Measurements from ENCODE around the gene ZNHIT2.
A peak's percentile ranks its signal among the peaks of the same experiment; 100 is the strongest.
"Not testable (repeated sequence)": the region's sequence is repeated elsewhere in the genome, so short reads cannot be mapped to it uniquely, and the experiment has no call there.

Gene ZNHIT2

DNA sequence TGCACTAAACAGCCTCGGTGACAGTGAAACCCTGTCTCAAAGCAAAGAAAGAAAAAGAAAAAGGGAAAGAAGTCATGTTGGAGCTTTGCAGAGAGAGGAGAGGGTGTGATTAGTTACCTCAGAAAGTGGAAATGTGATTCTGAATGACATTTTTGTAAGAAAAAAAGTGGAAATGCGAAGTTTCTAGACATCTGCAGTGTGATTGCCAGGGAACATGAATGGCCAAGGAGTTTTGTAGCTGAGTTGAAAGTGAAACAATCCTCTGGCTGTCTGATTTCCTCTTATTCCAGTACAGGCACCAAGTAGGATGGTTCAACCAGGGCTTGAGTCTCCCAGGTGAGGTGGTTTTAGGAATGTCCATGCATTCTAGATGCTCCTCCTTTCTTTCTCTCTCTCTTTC lies 34.6 kb upstream of the ZNHIT2 start:
- Histone ChIP-seq H4K20me1 (ENCODE audit: insufficient read depth, low read length) (no peaks in the 10 kb centered on the region), H3K79me2 (ENCODE audit: low read length) (no peaks in the 10 kb centered on the region), H3K36me3 (replicated peaks; ENCODE audit: low read depth, low read length) (no peaks in the 10 kb centered on the region), H3K9me3 (ENCODE audit: insufficient read depth, low read length) (no peaks in the 10 kb centered on the region), H3K4me2 (ENCODE audit: low read length) (peak overlapping the region; percentile 31), H3K9ac (ENCODE audit: low read length) (no peak overlapping the region), H3K4me1 (ENCODE audit: low read length) (peaks cover 21% of the 10 kb centered on the region), H3K27ac (ENCODE audit: low read length) (no peak overlapping the region), H2AFZ (ENCODE audit: low read depth, low read length) (0 out of 2 replicates have a peak overlapping the region, but pooled peaks have one; percentile 2), H3K27me3 (ENCODE audit: low read depth, low read length) (no peaks in the 10 kb centered on the region), H3K4me3 (ENCODE audit: low read length) (no peak overlapping the region)
- no peak for TF ChIP-seq EZH2phosphoT487 (IDR thresholded peaks at IDR 0.05; ENCODE audit: low read depth)
- TF ChIP-seq, protein P1, sequence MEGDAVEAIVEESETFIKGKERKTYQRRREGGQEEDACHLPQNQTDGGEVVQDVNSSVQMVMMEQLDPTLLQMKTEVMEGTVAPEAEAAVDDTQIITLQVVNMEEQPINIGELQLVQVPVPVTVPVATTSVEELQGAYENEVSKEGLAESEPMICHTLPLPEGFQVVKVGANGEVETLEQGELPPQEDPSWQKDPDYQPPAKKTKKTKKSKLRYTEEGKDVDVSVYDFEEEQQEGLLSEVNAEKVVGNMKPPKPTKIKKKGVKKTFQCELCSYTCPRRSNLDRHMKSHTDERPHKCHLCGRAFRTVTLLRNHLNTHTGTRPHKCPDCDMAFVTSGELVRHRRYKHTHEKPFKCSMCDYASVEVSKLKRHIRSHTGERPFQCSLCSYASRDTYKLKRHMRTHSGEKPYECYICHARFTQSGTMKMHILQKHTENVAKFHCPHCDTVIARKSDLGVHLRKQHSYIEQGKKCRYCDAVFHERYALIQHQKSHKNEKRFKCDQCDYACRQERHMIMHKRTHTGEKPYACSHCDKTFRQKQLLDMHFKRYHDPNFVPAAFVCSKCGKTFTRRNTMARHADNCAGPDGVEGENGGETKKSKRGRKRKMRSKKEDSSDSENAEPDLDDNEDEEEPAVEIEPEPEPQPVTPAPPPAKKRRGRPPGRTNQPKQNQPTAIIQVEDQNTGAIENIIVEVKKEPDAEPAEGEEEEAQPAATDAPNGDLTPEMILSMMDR (IDR thresholded peaks at IDR 0.05; ENCODE audit: low read depth, low read length): no peak

DNA sequence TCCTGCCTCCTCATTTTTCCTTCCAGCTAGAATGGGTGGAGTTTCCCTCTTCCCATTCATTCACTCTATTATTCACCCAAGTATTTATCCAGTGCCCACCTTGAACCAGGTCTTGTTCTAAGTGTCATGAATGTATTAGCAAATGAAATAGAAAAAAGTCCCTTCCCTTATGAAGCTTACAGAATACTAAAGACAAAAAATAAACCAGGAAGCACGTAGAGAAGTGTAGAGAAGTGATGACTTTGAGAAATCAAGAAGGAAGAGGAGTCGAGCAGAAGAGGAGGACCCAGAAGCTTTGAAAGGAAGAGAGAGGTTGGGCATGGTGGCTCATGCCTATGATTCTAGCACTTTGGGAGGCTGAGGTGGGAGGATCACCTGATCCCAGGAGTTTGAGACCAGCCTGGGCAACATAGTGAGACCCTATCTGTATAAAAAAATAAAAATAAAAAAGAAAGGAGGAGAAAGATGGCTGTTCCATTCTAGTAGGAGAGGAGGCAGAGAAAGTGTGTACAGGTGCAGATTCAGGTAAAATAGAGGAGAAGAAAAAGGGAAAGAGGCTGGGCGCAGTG lies 33.9 kb upstream of the ZNHIT2 start:
- no peak overlapping the region for H3K27ac ChIP-seq (ENCODE audit: low read length)
- no peaks in the 10 kb centered on the region for H3K27me3 ChIP-seq (ENCODE audit: low read depth, low read length)
- H3K9ac ChIP-seq (ENCODE audit: low read length): no peak overlapping the region
- no peaks in the 10 kb centered on the region for H4K20me1 ChIP-seq (ENCODE audit: insufficient read depth, low read length)
- H3K4me2 ChIP-seq (ENCODE audit: low read length): no peak overlapping the region
- H3K36me3 ChIP-seq (replicated peaks; ENCODE audit: low read depth, low read length): no peaks in the 10 kb centered on the region
- H3K79me2 ChIP-seq (ENCODE audit: low read length): no peaks in the 10 kb centered on the region
- no peak overlapping the region for H3K4me3 ChIP-seq (ENCODE audit: low read length)
- TF ChIP-seq EZH2phosphoT487 (IDR thresholded peaks at IDR 0.05; ENCODE audit: low read depth): no peak
- H3K9me3 ChIP-seq (ENCODE audit: insufficient read depth, low read length): no peaks in the 10 kb centered on the region
- peaks cover 25% of the 10 kb centered on the region for H3K4me1 ChIP-seq (ENCODE audit: low read length)
- H2AFZ ChIP-seq (ENCODE audit: low read depth, low read length): no peak overlapping the region

DNA sequence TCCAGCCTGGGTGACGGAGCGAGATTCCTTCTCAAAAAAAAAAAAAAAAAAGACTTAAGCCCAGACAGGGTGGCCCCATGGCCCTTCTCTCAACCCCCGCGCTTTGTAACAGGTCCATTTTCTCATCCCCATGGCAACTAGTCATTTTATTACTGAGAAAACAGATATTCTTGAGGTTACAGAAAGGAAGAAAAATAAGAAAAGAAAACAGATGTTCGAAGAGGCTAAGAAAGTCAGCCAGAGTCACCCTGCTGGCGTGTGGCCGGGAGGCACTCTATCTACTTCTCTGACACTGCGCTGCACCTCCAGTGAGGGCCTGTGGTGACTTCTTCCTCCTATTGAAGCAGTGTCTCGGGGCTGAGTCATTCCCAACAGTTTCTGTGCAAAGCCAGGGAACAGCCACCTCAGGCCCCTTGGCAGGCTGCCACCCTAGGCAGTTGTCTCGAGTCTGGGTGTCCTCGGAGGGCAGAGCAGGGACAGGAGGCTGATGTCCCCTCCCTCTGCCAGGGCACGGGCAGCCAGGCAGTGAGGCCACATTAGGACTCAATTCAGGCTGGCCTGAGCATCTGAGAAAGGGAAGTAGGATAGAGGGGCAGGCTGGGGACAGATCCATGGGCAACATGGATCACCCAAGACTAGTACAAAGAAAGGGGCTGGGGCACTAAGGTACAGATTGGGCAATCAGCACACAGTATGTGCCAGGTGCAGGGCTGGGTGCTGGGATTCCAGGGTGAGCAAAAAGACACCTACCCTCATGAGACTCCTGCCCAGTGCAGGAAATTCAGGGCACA lies 33.2 kb upstream of the ZNHIT2 start:
- no peaks in the 10 kb centered on the region for H3K27me3 ChIP-seq (ENCODE audit: low read depth, low read length)
- H3K36me3 ChIP-seq (replicated peaks; ENCODE audit: low read depth, low read length): no peaks in the 10 kb centered on the region
- no peak overlapping the region for H3K4me3 ChIP-seq (ENCODE audit: low read length)
- peak overlapping the region; percentile 20; the same call in 1 of the 2 replicates for H3K4me2 ChIP-seq (ENCODE audit: low read length)
- no peak overlapping the region for H3K9ac ChIP-seq (ENCODE audit: low read length)
- peak overlapping the region; percentile 23; the same call in 1 of the 2 replicates for H2AFZ ChIP-seq (ENCODE audit: low read depth, low read length)
- H3K27ac ChIP-seq (ENCODE audit: low read length): no peak overlapping the region
- peaks cover 29% of the 10 kb centered on the region for H3K4me1 ChIP-seq (ENCODE audit: low read length)
- H3K9me3 ChIP-seq (ENCODE audit: insufficient read depth, low read length): no peaks in the 10 kb centered on the region
- H3K79me2 ChIP-seq (ENCODE audit: low read length): no peaks in the 10 kb centered on the region
- no peak for TF ChIP-seq EZH2phosphoT487 (IDR thresholded peaks at IDR 0.05; ENCODE audit: low read depth)
- TF ChIP-seq, protein P1 (IDR thresholded peaks at IDR 0.05; ENCODE audit: low read depth, low read length): no peak
- H4K20me1 ChIP-seq (ENCODE audit: insufficient read depth, low read length): no peaks in the 10 kb centered on the region

DNA sequence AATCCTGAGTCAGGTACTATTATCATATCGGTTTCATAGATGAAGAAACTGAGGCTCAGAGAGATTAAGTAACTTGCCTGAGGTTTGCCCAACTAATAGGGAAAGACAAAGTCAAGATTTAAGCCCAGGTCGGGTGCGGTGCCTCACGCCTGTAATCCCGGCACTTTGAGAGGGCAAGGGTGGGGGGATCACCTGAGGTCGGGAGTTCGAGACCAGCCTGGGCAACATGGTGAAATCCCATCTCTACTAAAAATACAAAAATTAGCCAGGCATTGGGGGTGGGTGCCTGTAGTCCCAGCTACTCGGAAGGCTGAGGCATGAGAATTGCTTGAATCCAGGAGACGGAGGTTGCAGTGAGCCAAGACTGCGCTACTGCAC lies 32.6 kb upstream of the ZNHIT2 start:
- not testable (repeated sequence) for H4K20me1 ChIP-seq (ENCODE audit: insufficient read depth, low read length); H3K4me2 ChIP-seq (ENCODE audit: low read length); H3K4me3 ChIP-seq (ENCODE audit: low read length); H3K79me2 ChIP-seq (ENCODE audit: low read length); H3K36me3 ChIP-seq (replicated peaks; ENCODE audit: low read depth, low read length); H3K9ac ChIP-seq (ENCODE audit: low read length); H3K27ac ChIP-seq (ENCODE audit: low read length); H3K27me3 ChIP-seq (ENCODE audit: low read depth, low read length); H3K9me3 ChIP-seq (ENCODE audit: insufficient read depth, low read length); H2AFZ ChIP-seq (ENCODE audit: low read depth, low read length)
- peaks cover 29% of the 10 kb centered on the region for H3K4me1 ChIP-seq (ENCODE audit: low read length)

DNA sequence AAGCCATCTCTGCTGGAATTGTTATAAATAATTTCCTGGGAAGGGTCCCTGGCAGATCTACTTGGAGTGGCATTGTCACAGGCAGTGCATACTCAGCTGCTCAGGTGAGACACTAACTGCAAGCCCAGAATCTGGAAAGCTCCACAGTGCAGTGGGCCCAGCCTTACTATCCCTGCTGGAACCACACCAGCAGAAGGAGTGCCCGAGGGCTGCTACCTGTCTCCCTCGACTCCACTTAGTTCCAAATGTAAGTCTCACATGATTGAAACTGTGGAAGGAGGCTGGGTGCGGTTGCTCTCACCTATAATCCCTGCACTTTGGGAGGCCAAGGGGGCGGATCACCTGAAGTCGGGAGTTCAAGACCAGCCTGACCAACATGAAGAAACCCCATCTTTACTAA lies 31.2 kb upstream of the ZNHIT2 start:
- TF ChIP-seq, protein P1 (IDR thresholded peaks at IDR 0.05; ENCODE audit: low read depth, low read length): no peak
- TF ChIP-seq EZH2phosphoT487 (IDR thresholded peaks at IDR 0.05; ENCODE audit: low read depth): no peak
- Histone ChIP-seq H3K4me3 (ENCODE audit: low read length) (no peak overlapping the region), H3K36me3 (replicated peaks; ENCODE audit: low read depth, low read length) (no peaks in the 10 kb centered on the region), H3K27ac (ENCODE audit: low read length) (no peak overlapping the region), H3K9me3 (ENCODE audit: insufficient read depth, low read length) (no peaks in the 10 kb centered on the region), H3K9ac (ENCODE audit: low read length) (no peak overlapping the region), H3K4me1 (ENCODE audit: low read length) (peaks cover 29% of the 10 kb centered on the region), H4K20me1 (ENCODE audit: insufficient read depth, low read length) (no peaks in the 10 kb centered on the region), H3K79me2 (ENCODE audit: low read length) (no peaks in the 10 kb centered on the region), H3K27me3 (ENCODE audit: low read depth, low read length) (no peaks in the 10 kb centered on the region), H3K4me2 (ENCODE audit: low read length) (no peak overlapping the region), H2AFZ (ENCODE audit: low read depth, low read length) (no peak overlapping the region)
